Stimulated activated CD4-positive, alpha-beta T cell treated with anti-CD3 and anti-CD28 coated beads, Interleukin-12 subunit alpha, Interleukin-12 subunit beta, amount 100 ng/mL, for 24 hours (primary cell): Measurements from ENCODE around the gene UBE2V1.
"Not testable (repeated sequence)": the region's sequence is repeated elsewhere in the genome, so short reads cannot be mapped to it uniquely, and the experiment has no call there.

Experiments
- DNase-seq, 2 experiments: peaks; one replicate each; pipeline ENCODE4 v3.0.0-alpha.2; 2020; ENCODE audit warnings: low read depth in 2 of 2

Gene UBE2V1

GRCh38 chr20:50095476-50096078 is 17.4 kb downstream of the UBE2V1 start:
- DNase-seq, result no peak

DNA sequence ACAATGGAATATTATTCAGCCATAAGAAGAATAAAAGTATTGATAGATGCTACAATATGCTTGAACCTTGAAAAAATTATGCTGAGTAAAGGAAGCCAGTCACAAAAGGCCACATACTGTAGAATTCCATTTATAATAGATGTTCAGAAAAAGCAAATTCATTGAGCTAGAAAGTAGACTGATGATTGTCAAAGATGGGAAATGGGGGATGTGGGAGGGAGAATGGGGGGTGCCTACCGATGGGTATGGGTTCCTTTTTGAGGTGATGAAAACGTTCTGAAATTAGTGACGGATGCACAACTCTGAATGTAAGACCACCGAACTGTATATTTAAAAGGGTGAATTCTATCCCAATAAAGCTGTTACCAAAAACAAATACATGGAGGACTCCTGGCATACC is 18.4 kb downstream of the UBE2V1 start:
- no peak for DNase-seq

GRCh38 chr20:50093240-50093639 is 19.7 kb downstream of the UBE2V1 start:
- DNase-seq, result no peak

- DNase-seq, result no peak
Observed at GRCh38 chr20:50092436-50092835, 20.5 kb downstream of the UBE2V1 start.

- no peak for DNase-seq
Observed at GRCh38 chr20:50089787-50090177, 23.2 kb downstream of the UBE2V1 start.

- no peak for DNase-seq
Observed at GRCh38 chr20:50089140-50089786, 23.7 kb downstream of the UBE2V1 start.

GRCh38 chr20:50088022-50088421 is 24.9 kb downstream of the UBE2V1 start:
- DNase-seq, result no peak

DNA sequence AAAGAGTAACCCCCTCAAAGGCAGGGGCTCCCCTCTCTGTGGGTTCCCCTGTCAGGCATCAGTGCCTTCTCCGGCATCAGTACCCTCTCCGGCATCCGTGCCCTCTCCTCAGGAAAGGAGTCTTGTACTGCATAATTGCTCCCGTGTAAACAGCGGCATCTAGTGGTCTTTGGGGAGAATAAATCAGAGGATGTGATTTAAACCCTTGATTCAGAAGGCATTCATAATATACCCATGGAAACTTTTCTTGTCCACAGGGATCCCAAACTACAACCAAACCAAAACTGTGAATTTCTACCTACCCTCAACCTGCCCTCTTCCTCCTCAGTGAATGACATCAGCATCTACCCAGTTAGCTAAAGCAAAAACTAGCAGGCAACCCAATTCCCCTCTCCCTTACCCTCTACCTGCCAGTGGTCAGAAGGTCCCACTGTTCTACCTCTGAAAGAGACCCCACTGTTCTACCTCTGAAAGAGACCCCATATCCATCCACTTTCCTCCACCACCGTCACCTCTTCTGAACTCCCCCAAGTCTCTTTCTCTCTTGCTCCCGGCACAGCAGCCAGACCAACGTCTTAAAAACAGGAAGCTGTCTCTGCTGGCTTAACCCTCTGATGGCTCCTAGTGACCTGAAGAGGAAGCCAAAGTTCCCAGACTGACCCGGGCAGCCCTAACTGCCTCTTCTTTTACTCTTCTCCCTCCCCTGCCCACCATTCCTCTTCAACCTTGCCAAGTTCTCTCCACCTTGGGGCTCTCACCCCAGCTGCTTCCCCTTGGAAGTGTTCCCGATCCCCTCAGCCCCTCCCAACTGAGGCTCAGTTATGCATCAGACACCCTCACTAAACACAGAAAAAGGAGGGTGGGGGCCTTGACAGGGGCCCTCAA is 27.2 kb downstream of the UBE2V1 start:
- DNase-seq, result no peak

DNA sequence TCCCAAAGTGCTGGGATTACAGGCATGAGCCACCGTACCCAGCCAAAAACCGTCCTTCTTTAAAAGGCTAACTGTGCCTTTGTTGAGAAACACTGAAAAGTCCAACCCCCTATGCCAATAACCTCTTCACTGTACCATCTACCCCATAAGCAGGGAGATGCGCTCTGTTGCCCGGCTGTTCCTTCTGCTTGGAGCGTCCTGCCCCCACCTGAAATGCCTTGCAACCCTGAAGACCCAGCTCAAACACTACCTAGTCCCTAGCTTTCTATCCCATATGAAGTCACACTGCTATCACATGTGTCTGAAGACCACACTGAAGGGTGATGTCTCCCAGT is 27.8 kb downstream of the UBE2V1 start:
- DNase-seq, result no peak

DNA sequence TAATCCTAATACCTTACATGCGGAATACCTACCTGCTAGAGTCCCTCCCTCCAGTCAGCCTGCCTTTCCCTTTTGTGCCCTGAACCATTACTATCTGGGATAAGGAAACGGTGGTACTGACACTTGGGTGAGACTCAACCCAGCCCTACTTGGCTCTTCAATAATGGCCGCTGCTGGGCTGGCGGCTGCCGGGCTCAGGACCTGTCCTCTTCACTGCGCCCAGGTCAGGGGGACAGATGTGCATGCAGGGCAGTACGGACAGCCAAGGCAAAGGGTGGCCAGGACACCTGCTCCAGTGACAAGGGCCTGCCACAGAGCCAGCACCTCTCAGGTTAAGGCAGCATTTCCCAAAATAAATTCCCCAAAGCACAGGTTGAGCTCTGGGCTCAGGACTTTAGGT is 29.9 kb downstream of the UBE2V1 start:
- no peak for DNase-seq

- not testable (repeated sequence) for DNase-seq
Observed at GRCh38 chr20:50082056-50082455, 30.9 kb downstream of the UBE2V1 start.

- DNase-seq, result no peak
Observed at GRCh38 chr20:50077818-50078601, 34.9 kb downstream of the UBE2V1 start.

GRCh38 chr20:50073500-50073899 is 39.5 kb downstream of the UBE2V1 start:
- DNase-seq, result no peak

- peak; percentile 85 to 94 for DNase-seq
Observed at GRCh38 chr20:50071039-50071888, 41.7 kb downstream of the UBE2V1 start.

DNA sequence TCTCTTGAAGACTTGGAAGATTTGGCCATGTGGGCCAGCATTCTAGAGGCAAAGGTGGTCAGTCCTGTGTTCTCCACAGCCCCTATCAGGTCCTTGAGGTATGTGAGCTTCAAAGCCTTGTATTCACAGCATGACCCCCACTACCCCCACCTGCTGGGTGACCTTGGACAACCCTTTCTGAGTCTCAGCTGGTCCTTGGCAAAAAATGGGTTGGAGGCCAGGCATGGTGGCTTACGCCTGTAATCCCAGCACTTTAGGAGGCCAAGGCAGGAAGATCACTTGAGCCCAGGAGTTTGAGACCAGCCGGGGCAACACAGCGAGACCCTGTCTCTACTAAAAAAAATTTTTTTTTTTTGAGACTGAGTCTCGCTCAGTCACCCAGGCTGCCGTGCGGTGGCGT is 42.6 kb downstream of the UBE2V1 start:
- no peak for DNase-seq

- DNase-seq, result no peak
Observed at GRCh38 chr20:50068041-50068651, 44.8 kb downstream of the UBE2V1 start.

DNA sequence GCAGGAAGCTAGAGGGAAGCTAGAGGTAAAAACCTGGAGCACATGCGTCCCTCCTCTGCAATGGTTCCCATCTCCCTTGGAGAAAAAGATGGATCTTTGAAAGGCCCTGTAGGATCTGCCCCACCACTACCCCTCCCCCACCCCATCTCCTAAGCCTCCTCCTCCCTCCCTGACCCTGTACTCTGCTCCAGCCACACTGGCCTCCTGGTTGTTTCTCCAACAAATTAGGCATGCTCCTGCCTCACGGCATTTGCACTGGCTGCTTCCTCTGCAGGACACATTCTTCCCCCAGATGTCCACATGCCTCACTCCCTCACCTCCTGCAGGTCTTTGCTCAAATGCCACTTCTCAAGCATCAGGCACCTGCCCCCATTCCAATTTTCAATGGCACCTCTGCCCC is 45.5 kb downstream of the UBE2V1 start:
- DNase-seq, result no peak

GRCh38 chr20:50067018-50067417 is 45.9 kb downstream of the UBE2V1 start:
- DNase-seq, result no peak

- no peak for DNase-seq
Observed at GRCh38 chr20:50066161-50066834, 46.7 kb downstream of the UBE2V1 start.

DNA sequence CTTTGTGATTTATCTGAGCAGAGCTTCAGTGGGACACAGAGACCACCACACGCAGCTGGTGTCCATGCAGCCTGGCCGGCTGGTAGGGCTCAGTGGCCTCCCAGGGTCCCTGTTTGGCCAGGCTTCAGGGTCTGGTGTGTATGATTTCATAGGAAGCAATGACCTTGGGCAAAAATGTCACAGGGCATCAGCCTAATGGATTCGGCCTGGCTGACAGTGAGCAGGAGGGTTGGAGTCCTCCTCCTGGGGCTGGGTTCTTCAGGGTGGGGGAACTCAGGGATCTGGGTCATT is 47.7 kb downstream of the UBE2V1 start:
- no peak for DNase-seq
